GM23248 (cell line): ENCODE data around the gene CEACAM4.

Source experiments
- EZH2 ChIP-seq: fragments of 200-600 bp; sonication (generic); IDR thresholded peaks from 2 replicates; pipeline ENCODE4 v1.6.1; 2018; ENCODE audit warnings: antibody characterized with exemption, mild to moderate bottlenecking; ENCODE audit not compliant: insufficient read depth, poor library complexity, severe bottlenecking
- EZH2phosphoT487 ChIP-seq: fragments of 200-600 bp; sonication (generic); IDR thresholded peaks from 2 replicates; pipeline ENCODE4 v1.6.1; 2018; ENCODE audit warnings: antibody characterized with exemption, moderate library complexity, mild to moderate bottlenecking, low read depth; ENCODE audit not compliant: insufficient read depth

DNA sequence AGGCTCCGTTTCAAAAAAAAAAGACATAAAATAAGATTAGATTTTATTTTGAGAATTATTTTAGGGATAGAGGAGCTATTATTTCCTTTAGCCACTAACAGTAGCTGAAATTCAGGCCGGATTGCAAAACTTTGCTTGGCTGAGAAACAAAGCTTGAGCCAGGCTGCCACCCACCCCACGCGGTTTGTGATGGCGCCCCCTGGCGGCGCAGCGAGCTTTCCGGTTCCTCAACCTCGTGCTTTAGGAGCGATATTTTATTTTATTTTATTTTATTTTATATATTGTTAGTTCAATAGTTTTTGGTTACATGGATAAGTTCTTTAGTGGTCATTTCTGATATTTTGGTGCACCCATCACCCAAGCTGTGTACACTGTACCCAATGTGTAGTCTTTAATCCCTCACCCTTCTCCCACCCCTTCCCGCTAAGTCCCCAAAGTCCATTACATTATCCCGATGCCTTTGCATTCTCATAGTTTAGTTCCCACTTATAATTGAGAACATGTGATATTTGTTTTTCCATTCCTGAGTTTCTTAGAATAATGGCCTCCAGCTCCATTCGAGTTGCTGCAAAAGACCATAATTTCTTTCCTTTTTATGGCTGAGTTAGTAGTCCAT lies 19.8 kb upstream of the CEACAM4 start:
- TF ChIP-seq EZH2 (no peak), EZH2phosphoT487 (no peak)
